NOMO-1 treated with DMSO at 0.1 percent for 48 hours (cell line): ENCODE measurements around the gene HSD11B2.

Experiments
- DNase-seq: peaks from one replicate; lab custom pipeline; 2025; ENCODE audit not compliant: unreplicated experiment; lab: John Stamatoyannopoulos, UW

Gene HSD11B2

DNA sequence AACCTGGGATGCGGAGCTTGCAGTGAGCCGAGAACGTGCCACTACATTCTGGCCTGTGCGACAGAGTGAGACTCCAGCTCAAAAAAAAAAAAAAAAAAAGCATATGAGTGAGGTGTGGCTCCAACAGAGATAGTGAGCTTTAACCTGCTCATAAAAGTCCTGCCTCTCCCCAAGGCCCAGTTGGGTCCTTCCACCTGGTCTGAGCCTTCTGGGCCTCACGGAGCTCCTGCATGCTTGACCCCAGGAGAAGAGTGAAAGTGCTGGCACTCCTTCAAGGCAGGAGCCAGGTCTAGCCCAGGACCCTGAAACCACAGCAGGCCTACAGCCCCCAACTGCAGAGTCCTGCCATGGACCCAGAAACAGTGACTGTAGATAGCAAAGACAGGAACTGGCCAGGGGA lies 17.7 kb downstream of the HSD11B2 start:
- no peak for DNase-seq

DNA sequence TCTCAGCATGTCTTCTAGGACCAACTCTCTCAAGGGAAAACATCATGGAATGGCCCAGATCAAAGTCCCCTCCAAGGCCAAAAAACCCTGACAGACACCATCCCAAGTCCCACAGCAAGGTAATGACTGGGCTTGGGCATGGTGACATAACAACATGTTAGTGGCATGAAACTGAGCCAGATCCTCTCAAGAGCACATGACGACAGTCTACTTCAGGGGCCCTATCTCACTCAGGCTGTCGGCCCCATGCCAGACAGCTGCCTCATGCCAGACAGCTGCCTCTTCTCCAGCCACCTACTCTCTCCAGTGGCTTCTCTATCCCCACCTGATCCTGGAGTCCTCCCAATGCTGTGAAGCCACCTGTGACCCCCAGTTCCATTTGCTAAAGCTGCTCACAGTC lies 18.4 kb downstream of the HSD11B2 start:
- no peak for DNase-seq

DNA sequence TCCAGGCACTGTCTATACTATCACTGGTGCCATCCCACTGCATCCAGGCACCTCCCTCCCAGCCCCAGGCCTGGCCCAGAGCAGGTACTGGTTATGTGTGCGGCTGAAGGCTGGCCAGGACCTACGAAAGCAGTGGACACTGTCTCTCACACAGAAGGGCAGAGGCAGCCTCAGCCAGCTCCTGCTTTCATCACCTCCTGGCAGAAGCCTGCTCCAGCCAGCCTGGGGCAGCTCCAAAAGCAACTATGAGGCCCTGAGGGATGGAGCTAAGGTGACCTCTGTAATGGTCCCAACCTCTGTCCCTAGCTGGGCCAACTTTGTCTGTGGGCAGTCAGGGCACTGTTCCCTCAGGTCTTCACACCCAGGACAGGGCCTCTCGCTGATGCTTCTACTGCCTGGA lies 18.8 kb downstream of the HSD11B2 start:
- DNase-seq, result no peak

DNA sequence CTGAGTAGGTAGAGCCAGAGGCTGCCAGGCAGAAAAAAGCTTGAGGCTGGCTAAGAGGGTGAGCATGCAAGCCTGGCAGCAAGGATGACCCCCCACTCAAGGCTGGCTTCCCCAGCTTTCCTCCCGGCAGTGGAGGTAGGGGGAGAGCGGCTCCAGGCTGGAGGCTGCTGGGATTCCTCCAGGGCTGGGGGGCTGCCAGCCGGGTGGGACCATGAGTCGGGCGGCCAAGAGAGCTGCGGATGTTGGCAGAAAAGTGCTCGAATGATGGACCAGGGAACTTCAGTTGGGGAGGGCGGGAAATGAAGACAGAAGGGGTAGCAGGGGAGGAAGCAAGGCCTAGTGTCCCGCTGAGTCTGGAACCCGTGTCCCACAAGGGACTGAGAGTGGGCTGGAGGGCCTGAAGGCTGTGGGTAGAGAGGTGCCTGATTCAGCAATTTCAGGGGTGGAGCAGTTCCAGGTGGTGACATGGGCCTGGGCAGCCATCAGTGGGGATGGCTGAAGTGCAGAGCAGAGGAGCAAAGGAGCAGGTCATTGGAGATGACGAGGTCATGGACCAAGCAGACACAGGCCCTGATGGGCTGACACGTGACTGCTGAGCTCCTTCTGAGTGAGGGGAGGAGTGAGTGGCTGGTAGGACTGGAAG lies 20.3 kb downstream of the HSD11B2 start:
- no peak for DNase-seq

DNA sequence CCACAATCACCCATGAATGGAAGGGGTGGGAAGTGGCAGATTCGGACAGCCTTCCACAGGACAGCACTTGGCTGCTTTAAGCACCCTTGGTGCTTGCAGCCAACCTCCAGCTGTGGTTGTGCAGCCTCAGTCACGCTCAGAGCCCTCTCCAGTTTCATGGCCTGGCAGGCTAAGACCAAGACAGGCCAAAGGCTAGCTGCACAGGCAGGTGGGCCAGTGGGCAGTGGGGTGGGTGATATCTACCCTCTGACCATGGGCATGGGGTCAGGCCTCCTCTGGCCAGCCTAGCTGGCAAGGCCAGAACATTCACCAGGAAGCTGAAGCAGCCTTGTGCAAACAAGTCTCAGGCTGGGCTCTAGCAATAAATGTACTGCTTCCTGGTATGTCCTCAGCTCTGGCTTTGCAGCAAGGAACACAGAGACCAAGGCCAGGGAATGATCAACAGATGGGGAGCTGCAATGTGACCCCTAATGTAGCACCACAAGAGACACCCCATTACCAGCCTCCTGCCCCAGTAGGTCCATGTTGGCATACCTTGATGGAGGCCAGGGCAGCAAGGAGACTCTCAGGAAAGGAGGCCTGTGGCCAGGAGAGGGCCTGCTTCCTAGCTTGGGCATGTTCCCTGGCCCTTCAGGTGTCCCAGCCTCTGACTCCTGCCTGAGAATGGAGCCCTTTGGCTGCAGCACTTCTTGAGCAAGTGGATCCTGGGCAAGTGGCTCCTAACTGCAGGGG lies 20.9 kb downstream of the HSD11B2 start:
- DNase-seq, result no peak

DNA sequence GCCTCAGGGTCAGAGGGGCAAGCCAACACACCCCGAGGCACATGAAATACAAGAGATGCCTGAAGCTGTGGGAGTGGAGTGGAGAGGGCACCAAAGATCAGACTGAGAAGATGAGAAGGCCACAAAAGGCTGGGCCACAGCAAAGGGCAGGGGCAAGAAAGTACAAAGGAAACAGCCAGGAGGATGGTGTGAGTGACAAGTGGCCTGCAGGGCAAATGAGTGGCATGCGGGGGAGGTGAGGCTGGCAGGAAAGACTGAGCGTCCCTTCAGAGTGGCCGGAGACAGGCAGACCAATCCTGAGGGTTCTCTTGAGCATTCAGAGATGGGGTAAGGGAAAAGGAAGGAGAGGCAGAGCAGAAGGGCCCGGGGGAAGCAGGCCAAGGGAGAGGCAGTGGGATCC lies 23.2 kb downstream of the HSD11B2 start:
- DNase-seq, result no peak

DNA sequence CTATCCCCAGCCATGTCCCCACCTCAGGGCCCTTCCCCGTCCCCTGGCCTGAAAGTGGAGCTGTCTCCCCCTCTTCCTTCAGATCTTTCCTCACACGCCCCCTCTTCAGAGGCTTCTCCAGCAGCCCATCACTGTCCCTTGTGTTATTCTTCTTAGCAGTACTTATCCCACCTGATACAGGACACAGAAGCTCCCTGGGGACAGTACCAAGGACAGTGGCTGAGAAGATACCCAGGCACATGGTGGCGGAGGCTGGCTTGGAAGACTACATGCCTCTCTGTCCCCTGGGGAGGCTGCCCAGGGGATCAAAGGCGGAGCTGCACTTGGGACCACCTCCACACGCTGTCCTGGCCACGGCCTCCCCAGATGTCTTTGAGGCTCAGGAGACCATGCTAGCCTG lies 23.9 kb downstream of the HSD11B2 start:
- no peak for DNase-seq

DNA sequence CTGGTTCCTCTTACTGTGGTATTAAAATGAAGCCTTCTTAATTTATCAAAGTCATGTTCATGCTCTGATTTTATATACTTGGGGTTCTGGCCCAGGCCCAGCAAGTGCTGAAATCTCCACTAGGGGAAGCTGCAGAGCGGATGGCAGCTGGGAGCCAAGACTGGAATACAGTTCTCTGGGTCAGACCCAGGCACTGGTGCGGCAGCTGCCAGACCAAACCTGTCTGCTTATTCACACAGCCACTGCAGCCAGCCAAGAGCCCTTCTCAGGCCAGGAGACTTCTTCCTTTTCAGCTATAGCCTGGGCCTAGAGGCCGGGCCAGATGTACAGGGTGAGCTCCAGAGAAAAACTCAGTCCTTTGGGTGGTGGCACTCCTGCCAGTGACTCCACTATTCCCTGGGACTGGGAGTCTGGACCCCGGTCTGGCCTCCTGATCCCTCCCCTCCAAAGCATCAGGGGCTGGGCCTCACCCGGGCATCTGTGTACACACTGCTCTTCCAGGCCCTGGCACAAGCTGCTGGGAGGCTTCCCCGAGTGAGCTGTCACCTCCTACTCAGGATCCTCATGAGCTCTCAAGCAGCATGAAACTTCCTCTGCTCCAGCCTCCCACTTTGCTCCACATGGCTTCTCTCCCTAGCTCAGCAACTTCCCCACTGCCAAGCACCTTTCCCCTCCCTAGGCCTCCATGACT lies 25.6 kb downstream of the HSD11B2 start:
- no peak for DNase-seq

DNA sequence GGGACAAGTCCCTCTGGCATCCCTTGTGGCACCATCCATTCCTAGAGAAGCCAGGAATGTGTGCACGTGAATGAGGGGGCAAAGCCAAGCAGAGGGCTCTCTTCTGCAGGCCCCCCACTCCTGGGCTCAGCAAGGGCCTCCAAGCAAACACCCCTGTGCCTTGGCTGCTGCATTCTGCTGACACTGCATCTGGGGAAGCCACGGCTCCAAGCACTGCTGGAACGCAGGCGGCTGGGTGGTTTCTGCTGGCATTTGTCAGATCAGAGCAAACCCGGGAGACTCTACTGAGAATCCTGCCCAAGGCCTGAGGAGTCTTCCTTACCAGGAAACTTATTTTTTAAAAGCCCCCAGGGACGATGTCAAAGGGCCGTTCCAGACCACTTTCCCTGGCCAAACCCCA lies 26.7 kb downstream of the HSD11B2 start:
- DNase-seq, result no peak

DNA sequence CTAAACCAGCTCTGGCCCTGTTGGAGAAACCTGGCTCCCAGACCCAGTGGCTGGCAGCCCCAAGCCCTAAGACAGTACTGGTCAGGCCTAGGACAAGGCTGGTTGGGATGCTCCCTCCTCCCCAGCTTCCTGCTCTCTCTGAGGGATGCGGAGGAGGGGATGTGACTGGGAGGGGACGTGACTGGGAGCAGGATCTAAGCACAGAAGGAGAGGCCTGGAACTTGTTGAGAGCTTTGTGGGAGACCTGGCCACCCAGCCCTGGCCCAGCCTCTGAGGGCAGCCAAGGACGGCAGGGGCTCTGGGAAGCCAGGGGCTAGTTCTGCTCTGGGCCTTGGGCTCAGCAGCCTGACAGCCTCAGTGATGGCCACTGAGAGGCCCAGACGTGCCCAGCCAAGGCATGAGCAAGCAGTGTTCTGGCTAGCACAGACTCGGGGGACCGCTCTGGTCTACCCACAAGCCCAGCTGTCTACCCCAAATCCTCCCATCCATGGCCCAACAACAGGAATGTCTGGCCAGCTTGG lies 27.3 kb downstream of the HSD11B2 start:
- no peak for DNase-seq

DNA sequence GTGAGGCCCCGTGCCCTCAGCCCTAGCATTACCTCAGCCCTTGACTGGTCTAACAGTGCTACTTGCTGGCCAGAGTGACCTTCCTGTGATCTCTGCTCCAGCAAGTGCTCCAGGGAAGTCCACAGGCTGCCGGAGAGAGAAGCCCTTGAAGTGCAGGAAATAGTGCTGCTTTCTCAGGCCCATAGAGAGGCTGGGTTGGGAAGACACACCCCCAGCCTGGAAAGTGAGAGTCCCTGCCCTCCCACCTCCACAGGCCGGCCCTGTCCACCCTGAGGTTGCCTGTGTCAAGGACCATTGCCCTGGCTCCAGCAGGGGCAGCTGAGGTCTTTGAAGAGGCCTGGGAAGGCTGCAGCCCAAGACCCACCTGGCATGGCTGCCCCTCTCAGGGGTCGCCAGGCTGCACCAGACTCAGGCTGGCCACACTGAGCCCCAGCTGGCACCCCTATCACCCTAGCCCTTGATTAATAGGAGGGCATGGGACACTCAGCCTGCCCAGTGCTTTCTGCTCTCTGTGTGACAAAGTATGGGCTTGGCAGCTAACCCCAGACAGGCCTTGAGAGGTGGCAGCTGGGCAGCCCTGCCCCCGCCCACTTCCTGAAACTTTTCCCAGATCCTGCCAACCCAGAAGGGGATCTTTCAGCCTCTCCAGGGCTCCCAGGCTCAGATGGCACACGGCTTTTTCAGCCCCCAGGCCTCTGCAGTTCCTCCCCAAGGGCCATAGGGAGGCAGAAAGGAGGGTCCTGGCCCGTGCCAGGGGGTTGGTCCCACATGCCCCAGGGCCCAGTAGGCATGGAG lies 28.3 kb downstream of the HSD11B2 start:
- DNase-seq, result no peak

DNA sequence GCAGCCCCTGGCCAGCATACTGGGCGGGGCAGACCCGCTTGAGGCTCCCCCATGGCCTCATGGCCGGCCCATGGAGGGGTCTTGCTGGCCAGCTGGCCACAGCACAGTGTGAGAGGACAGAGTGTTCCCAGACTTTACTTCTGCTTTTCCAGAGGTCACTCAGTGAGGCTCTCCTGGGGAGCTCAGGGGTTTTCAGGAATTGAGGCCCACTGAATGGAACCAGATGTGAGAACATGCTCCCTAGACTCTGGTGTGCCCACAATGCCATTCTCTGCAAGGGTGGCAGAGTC lies 28.9 kb downstream of the HSD11B2 start:
- no peak for DNase-seq

DNA sequence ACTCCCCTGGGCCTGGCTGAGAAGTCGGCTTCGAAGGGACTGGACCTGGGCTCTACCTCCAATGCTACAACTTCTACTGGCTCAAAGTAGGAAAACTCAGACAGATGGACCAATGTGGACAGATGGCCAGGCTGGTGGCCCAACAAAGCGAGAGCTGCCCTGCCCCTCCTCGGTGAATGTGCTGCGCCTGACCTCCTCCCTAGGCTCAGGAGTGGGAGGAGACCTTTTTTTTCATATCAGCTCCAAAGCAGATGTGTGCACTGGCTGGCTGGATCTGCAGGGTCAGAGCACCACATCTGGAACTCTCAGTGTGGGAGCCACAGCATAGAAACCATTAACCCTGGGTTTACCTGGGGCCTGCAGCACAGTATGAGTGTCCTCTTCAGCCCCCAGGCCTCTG lies 29.2 kb downstream of the HSD11B2 start:
- no peak for DNase-seq

DNA sequence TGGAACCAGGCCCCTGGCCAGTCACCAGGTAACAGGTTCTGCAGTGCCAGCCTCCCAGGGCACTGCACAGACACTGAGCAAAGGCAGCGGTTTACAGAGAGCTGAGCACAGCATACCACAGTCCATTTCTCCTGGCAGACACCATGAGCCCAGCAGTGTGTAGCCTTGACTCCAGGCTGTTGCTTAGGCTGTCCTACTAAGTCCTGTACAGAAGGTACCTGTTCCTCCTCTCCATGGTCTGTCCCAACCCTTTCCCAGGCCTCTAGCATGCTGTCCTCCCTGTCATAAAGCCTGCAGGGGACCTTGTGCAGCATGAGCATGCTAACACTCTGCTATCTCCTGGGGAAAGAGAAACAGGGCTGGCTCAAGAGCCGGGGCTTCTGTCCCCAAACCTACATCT lies 30.0 kb downstream of the HSD11B2 start:
- no peak for DNase-seq

DNA sequence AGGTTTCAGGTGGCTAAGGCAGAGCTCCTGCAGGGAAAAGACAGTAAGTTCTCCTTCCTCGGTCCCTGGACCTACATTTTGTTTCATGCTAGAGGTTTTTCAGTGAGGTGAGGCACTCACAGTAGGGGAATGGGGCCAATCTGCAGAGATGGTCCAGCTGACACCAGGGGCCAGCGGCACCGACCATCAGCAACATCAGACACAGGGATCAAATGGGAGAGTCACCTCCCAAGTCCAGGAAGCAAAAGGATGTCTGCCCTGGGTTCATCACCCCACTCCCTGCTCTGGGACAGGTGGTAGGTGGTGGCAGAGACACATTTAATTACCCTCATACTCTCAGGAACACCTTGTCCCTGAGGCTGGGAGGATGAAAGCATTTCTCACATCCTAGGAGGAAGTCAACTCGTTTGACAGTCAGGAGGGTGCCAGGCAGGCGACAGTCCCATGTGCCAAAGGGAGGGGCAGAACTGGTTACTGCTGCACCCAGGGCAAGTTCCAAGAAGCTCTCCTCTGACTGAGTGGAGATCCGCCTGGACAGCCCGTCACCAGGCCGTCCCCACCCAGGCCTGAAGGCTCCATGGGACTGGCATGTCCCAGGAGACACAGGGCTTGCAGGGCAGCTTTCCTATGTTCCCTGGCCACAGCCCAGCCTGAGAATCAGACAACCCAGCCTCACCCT lies 30.8 kb downstream of the HSD11B2 start:
- no peak for DNase-seq

DNA sequence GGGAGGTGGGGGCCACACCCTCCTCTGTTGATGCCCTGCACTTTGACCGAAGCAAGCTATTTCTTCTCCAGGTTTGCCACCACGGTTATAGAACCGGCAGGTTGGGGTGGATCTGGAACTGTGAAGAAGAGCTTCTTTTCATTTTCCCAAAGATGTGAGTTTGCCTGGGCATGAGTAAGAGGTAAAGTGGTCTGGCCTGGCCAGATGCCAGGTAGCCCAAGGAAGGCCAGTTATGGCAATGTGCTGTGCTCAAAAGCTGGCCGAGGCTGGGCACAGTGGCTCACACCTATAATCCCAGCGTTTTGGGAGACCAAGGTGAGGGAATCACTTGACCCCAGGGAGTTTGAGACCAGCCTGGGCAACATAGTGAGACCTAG lies 31.3 kb downstream of the HSD11B2 start:
- no peak for DNase-seq

DNA sequence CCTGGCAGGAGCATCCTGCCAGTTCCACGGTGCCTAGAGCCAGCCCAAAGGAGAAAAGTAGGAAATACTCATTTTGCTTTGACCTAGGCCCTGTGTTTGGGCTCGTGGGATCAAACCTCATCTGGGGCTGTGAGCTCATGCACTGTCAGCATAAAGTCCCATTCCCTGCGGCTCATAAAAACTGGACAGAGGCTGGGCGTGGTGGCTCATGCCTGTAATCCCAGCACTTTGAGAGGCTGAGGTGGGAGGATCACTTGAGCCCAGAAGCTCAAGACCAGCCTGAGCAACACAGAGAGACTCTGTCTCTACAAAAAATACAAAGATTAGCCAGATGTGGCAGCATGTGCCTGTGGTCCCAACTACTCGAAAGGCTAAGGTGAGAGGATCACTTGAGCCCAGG lies 32.1 kb downstream of the HSD11B2 start:
- DNase-seq, result no peak

DNA sequence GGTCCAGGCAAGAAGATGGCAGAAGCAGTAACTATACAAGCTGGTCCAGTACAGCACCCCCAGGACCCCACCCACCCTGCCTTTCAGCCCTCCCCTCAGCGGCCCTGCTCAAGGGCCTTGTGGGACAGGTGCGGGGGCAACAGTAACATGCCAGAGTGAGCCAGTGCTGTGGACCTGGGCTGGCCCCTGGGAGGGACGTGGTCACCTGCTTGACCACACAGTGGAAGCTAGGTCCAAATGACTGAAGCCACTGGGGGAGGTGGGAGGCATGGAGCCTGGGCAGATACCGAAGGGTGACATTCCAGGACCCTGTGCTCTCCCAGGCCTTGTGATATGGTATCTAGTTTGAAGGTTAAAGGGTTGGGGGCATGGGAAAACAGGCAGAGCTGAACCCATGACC lies 32.8 kb downstream of the HSD11B2 start:
- no peak for DNase-seq

DNA sequence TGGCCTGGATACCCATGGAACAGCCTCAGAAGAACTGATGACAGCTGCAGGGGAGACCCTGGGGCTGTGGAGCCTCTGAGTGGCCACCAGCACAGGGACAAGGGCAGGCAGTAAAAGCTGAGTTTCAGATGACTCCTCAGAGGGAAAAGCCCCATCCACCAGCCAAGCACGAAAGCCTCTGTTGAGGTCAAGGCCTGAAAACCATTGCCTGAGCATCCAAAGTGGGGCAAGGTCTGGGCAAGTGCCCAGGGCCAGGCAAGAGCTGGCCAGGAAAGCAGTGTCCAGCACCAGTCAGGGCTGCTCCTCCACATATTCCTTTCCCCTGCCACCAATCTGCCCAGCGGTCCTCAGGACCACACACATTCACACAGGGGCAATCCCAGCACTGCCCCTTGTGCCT lies 33.6 kb downstream of the HSD11B2 start:
- DNase-seq, result no peak

DNA sequence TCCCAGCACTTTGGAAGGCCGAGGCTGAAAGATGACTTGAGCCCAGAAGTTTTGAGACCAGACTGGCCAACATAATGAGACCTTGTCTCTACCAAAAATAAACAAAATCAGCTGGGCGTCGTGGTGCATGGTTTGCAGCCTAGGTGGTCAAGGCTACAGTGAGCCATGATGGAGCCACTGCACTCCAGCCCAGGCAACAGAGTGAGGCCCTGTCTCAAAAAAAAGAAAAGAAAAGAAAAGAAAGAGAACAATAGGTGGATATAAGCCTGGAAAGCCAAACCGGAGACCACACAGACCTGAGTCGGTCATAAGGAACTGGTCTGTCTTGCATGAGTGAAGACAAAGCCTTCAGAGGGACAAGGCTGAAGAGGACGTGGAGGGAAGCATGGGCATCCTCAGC lies 35.7 kb downstream of the HSD11B2 start:
- DNase-seq, result no peak

DNA sequence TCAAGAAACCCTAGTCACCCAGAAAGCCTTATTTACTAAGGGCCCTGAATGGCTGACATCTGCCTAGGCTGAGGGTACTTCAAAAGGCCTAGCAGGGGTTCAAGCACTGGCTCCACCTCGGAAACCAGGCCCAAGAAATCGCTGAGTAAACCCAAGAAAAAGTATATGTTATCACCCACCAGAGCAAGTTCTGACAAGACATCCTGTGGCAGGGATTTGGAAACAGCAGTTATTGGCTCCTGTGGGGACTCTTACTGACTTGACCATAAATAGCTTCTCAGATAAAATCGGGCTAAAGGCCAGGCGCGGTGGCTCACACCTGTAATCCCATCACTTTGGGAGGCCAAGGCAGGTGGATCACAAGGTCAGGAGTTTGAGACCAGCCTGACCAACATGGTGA lies 37.8 kb downstream of the HSD11B2 start:
- DNase-seq, result peak; percentile 4
